Amygdala (tissue), 56 donors: Measurements from ENCODE around the gene CMIP.
A peak's percentile ranks its signal among the peaks of the same experiment; 100 is the strongest.
"Not testable (repeated sequence)": the region's sequence is repeated elsewhere in the genome, so short reads cannot be mapped to it uniquely, and the experiment has no call there.

Source experiments
- DNase-seq, 56 donors: peaks; one replicate each; lab custom pipeline; 2025; lab: John Stamatoyannopoulos, UW

CMIP gene

DNA sequence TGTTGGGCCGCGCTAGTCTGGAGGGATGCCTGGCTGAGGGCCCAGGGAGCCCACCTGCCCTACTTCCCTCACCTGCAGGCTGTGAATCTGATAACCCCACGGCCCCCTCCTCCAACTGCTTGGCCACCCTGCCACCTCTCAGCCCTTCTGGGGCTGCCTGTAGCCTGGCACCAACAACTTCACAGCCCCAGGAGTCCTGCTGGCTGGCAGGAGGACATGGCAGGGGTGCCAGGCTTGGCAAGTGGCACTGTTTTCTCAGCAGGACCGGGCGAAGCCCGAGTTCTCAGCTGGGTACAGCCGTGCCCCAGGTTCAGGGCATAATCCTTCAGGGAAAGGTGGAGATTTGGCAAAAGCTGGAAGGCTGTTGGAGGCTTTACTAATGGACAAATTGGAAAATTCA, 129.6 kb downstream of the CMIP start:
- peak in 10 of 56 donors; percentile 8 to 54 (median 18) for DNase-seq

DNA sequence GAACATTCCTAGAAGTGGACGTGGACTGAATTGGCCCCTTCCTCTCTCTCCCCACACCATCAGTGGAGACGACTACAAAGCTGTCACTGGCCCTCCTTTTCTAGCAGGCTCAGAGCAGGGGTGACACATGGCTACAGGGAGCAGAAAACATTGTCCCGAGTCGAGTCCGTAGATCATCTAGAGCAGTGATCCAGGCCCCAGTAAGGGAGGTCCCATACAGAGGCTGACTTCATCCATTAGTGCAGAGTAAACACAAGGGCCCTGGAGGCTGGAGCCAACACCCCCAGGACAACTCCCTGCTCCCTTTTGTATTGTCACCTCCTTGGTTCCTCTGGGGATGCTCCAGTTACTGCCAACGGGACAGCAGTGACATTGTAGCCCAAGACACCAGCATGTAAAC, 130.7 kb downstream of the CMIP start:
- DNase-seq = no peak

DNA sequence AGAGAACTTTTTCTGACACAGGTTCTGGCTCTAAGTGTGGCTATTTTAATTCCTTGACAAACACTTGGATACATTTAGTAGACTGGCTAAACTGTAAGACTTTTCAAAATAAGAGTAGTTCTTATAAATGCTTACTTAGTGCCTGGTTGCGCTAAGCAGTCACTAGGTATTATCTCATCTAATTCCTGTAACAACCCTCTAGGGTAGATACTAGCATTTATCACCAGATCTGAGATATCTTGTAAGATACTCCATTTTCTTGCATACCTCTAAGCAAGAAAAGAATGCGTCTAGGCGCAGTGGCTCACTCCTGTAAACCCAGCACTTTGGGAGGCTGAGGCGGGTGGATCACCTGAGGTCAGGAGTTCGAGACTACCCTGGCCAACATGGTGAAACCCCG, 131.2 kb downstream of the CMIP start:
- DNase-seq = no peak

DNA sequence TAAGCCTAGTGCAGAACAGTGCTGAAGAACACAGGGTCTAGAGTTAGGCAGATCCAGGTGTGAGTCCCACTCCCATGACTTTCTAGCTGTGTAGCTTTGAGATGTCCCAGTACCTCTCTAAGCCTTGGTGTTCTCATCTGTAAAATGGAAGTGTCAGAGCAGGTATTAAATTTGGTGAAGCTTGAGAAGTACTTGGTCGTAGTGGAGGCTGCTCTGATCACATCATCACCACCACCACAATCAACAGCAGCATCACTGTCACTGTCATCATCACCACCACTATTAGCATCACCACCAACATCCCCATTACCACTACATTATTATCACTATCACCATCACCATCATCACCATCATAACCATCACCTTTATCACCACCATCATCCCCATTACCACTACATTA, 132.1 kb downstream of the CMIP start:
- no peak for DNase-seq

DNA sequence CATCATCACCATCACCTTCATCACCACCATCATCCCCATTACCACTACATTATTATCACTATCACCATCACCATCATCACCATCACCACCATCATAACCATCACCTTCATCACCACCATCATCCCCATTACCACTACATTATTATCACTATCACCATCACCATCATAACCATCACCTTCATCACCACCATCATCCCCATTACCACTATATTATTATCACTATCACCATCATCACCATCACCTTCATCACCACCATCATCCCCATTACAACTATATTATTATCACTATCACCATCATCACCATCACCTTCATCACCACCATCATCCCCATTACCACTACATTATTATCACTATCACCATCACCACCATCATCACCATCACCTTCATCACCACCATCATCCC, 132.7 kb downstream of the CMIP start:
- not testable (repeated sequence) for DNase-seq

DNA sequence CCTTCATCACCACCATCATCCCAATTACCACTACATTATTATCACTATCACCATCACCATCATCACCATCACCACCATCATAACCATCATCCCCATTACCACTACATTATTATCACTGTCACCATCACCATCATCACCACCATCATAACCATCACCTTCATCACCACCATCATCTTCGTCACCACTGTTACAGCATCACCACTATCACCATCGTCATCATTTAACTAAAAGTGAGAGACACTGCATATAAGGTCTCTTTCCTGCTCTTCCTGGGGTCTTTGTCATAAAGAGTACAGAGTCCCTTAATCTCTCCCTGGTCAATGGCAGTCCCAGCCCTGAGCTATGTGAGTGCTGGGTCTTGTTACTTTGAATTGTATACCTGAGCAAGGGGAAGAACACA, 133.5 kb downstream of the CMIP start:
- no peak for DNase-seq

DNA sequence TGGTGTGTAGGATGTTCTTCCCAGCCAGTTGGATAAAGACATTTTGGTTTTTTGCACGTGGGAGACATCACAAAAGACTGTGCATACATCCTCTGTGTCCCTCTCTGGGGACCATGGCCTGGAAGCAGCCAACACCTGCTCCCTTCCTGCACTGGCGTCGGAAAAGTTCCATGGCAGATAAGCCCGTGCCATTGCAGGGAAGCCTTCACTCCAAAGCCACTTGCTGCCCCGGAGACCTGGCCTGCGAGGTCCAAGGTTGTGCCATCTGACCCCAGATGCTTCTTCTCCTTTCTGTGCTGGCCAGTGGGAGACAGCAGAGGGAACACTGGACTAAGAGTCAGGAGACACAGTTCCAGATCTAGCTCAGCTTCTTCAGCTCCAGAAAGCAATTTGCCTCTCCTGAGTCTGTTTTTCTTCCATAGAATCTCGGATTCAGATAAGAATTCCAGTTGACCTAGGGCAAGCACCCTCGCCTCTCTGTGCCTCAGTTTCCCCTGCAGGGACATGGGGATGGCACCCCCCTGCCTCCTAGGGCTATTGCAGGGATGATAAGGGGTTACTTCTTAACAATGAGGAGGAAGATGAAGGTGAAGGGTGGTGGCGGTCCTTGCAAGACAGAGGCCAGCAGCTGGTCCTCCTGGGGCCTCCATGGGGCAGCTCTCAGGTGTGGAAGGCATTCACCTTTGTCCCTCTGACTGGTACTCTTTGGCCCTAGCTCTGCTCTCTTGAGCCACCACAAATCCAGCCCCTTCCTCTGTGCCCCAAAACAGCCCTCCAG, 134.2 kb downstream of the CMIP start:
- DNase-seq = no peak

DNA sequence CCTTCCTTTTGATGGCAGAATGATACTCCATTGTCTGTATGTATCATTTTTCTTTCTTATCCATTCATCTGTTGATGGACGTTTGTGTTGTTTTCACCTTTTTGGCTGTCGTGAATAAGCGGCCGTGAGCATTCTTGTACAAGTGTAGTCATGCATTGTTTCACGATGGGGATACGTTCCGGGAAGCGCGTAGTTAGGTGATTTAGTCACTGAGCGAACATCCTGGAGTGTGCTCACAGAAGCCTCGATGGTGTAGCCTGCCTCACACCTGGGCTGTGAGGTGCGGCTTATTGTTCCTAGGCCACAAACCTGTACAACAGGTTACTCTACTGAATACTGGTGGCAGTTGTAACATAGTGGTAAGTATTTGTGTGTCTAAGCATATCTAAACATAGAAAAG, 136.5 kb downstream of the CMIP start:
- no peak for DNase-seq

DNA sequence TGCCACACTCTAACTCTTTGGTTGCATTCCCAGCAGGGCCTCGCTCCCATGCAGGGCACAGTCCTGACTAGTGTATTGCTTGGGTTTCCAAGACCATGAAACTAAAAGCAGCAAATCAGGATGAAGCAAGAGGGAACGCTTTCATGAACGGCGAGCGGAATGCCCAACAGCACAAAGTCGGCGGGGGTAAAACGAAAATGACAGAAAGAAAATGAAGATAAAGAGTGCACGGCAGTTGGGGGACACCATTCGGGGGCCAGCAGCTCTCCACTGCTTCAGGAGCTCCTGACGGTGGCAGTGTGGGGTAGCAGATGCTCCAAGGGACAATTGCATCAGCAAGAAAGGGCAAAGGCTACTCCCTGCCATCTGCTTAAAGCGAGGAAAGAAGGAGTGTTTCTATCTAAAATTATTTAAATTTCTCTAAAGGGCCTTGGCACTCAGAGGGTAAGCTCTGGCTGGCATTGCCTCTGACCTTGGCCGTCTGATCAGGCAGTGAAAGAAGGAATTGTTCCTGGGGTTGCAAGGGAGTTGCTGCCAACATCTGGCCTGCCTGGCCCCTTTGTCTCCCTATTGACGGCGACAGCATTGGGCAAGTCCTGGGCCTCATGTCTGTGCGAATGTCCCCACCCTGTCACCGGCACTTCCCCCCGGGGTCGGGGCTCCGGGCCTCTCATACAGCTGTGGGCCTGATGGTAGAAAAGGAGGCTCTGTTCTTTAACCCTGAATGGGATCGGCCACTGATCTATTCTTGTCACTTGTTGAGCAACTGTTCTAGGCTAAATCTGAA, 138.2 kb downstream of the CMIP start:
- DNase-seq = peak in 52 of 56 donors; percentile 13 to 87 (median 57)

DNA sequence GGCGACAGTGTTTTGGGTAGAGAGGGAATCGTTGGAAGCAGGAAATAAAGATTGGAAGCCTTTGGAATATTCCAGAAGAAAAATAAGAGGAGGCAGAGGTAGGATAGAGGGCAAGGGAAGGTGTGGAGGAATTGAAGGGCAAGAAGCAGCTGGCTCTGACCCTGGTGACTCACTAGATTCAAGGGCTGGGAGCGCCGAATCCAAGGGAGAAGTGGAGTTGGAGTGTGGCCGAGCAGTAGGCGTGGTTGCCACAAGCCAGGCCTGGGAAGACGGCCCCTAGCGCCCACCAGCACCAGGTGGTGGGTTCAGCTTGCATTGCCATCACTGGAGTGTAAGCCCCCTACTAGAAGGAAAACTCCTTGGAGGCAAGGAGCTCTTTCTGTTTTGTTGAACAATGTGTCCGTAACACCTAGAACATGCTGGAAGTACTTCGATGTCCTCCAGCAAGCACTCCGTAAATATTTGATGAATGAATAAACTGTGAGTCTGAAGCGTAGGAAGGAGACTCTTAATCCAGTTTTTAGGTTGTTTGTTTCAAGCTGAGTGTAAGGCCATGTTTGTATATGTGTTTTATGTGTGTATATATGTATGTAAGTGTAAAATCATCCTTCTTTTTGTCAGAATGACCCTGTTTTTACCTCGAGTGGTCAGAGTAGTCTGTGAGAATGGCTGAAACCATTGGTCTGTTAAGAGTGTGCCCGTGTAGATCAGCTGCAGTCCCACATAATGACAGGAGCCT, 139.5 kb downstream of the CMIP start:
- no peak for DNase-seq

DNA sequence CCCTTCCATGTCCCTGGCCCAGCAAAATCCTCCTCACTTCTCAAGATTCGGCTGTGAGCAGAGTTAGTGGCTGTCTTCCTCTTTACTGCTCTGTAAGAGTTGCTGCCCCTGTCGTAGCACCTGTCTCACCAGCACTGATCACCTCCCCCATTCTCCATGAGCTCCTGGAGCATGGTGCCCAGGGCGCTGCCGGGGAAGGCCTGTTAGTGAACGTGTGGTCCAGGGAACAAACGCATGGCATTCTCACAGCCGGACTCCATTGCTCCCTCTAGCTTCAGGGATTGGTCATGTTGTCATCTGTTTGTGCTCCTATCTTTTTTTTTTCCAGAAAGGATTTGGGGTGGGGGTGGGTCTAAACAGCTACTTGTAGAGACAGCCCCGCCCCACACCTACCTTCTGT, 141.2 kb downstream of the CMIP start:
- DNase-seq = no peak

DNA sequence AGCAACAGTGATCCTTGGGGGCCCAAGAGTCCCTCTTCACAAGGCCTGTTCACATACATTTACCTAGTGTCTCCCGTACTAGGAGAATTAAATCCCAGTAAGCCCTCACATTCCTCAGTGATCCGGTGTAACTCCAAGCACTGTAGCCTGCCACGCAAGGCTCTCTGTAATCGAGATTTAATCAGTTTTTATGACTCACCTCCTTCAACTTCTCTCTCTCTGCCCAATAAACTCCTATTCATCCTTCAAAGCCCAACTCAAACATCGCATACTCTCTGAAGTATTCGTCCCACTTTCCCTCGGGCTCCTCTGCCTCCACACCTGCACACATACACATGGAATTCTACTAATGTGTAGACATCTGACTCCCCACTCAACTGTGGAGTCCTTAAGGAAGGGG, 141.8 kb downstream of the CMIP start:
- no peak for DNase-seq

DNA sequence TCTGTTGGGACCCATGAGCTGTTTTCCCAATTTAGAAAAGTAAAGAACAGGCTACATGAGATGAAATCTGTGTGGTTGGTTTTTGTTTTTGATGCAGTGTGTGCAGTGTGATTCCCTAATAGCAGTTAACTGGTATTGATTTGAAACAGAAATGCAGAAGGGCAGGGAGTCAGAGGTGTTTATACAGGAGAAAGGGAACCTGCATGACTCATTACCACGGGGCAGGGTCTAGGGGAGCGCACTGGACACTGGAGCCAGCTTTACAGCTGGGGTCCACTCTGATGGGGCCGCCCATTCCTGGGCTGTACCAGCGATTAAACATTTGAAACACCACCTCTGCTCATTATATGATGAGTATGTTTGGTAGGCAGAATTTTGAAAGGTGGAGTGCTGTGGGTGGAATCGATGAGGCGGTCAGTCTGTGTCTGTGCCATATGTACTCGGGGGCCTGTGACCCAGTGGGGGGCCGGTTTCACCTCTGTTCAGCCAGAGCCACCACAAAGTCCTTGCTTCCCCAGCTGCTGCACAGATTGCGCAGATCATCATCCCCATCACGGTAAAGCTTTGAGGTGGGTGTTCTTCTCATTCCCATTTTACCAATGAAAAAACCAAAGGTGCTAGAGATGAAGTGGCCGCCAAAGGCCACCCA, 142.5 kb downstream of the CMIP start:
- DNase-seq = no peak

DNA sequence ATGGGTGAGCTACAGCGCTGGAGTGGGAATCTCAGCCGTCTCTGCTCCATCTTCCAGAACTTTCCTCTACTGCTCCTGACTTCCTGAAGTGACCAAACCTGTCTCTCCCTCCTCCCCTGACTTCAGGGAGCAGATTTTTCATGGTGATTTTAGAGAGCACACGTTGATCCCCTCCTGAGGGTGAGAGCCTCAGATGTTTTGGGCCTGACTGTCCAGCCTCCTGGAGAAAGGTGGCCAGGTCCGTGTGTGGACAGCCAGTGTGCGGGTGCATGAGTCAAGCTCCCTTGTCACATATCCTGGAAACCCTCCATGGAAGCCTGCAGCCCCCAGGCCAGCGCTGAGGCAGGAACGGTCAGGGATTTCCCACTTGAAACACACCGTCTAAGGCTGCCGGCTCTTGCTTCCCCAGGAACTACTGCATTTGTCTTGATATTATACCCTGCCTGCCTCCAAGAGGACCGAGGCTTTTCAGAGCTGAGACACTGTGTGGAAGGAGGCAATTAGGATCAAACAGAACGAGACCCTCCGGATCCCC, 143.1 kb downstream of the CMIP start:
- DNase-seq = no peak

DNA sequence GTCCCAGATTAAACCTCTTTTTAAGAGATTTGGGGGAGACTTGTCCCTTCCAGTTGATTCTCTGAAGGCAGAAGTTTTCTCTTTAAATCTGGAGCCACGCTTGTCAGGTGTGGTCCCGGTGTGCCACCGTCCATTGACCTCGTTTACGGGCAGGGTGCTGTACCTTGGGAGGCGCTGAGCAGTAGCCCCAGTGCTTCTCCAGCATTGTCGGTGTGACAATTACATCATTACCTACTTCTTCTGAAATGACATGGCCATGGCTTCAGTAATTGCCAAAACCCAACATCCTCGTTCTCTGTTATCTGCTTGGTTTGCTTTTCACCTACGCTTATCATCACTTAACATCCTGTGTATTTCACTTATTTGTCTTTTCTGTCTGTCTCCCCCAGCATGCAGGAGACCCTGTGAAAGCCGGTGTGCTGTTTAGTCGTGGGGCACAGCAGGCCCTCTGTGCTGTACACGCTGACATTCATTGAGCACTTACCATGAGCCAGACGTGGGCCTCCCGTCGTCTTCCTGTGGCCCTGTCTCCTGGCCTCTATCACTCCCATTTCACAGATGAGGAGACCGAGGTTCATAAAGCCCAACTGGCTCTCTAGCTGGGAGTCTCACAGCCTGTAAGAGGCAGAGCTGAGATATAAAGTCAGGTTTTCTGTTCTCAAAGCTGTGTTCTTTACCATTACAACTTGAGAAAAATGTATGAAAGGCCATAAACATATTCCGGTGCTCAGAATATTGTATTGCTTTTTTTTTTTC, 143.9 kb downstream of the CMIP start:
- no peak for DNase-seq

DNA sequence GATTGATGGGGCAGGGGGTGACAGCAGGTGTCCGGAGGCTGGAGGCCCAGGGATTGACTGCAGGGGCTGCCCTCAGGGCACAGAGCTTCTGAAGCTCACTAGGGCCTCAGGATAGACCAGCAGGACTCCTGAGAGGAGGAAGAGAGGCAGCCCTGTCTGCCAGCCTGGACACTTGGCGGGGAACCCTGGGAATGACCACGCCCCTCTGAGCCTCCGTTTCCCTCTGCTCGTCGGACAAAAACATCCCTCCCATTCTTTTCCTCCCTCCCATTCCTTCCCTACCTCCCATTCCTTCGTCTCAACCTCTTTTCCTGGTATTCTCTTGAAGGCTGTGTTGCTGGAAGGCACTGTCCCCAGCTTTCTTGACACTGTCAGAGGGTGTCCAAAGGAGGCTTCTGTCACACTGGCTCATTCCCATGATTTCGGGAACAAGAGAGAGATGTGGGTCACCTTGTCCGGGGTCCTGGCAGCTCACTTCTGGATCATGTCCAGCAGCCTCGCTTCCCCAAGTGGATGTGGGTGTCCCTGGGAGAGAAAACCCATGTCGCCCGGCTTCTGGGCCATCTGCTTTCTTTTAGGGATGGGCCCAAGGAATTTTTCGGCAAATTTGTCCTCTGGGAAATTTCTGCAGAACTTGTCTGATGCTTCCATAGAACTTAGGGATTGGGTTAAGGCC, 145.5 kb downstream of the CMIP start:
- DNase-seq = no peak

DNA sequence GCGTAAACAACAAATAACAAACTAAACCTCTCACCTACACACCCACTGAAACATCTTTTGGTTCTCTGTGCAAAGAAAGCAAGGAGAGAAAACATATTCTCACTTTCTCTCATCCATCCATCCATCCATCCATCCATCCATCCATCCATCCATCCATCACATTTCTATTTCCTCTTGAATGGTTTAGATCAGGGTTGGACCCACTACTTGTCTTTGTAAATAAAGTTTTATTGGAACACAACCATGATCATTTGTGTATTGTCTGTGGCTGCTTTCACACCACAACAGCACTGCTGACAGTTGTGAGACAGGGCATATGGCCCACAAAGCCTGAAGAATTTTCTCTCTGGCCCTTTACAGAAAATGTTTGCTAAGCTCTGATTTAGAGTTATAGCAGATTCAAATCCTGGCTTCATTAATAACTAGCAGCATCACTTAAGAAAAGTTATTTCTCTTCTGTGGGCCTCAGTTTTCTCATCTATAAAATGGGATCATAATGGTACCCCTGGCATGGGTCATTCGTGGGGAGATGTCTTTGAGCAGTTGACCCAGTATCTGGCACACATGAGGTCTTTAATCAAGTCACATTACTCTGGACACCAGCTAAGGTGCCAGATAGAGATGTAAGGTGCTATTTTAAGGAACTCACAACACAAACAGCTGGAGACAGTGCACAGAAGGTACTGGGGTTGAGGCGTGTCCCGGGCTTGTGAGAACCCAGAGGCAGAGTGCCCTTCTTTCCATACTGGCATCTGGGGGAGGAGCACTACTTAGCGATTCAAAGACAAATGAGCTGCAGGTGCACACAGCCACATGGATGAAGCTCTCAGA, 146.3 kb downstream of the CMIP start:
- DNase-seq = no peak

DNA sequence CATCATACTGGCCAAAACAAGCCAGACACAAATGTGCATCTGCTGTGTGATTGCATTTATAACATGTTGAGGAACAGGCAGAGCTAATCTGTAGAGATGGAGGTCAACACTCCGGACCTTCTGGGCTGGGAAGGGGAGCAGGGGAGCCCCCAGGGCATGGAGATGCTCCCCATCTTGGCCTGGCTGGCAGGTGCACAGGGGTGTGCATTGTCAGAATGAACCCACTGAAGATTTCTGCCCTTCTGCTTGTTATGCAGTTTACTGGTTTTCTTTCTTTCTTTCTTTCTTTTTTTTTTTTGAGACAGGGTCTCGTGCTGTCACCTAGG, 146.9 kb downstream of the CMIP start:
- no peak for DNase-seq
